Chondrocyte (in vitro differentiated cells): ENCODE results near the gene PXN. TPM values are rescaled to one million over a fixed set of nuclear protein-coding genes. Genes with fewer than 3 reads are reported as not detected.
"Not testable (repeated sequence)": the region's sequence is repeated elsewhere in the genome, so short reads cannot be mapped to it uniquely, and the experiment has no call there.

Experiments used
- DNase-seq: peaks from one replicate; pipeline ENCODE4 v3.0.0; 2021; ENCODE audit warnings: mixed read lengths, low spot score
- H3K27ac Mint-ChIP-seq: one replicate; pipeline ENCODE4 v1.8.0; 2021; ENCODE audit warnings: mild to moderate bottlenecking, moderate library complexity, mixed read lengths; ENCODE audit not compliant: unreplicated experiment
- H3K27me3 Mint-ChIP-seq: 2 replicates; pipeline ENCODE4 v1.8.0; 2021; ENCODE audit warnings: low read depth, mixed read lengths
- H3K36me3 Mint-ChIP-seq: 2 replicates; pipeline ENCODE4 v1.8.0; 2021; ENCODE audit warnings: low read depth, mixed read lengths
- H3K4me1 Mint-ChIP-seq: 2 replicates; pipeline ENCODE4 v1.8.0; 2021; ENCODE audit warnings: low read depth, mild to moderate bottlenecking, mixed read lengths
- H3K4me3 Mint-ChIP-seq: one replicate; pipeline ENCODE4 v1.8.0; 2021; ENCODE audit warnings: mild to moderate bottlenecking, moderate library complexity, mixed read lengths; ENCODE audit not compliant: unreplicated experiment
- H3K9me3 Mint-ChIP-seq: 2 replicates; pipeline ENCODE4 v1.8.0; 2021; ENCODE audit warnings: low read depth, mixed read lengths
- CTCF ChIP-seq: fragments of 200-600 bp; sonication (generic); IDR thresholded peaks from 2 replicates; pipeline ENCODE4 v1.5.0; 2021; ENCODE audit warnings: antibody characterized with exemption, mild to moderate bottlenecking, moderate library complexity
- total RNA-seq: library from RNA; stranded (reverse); gene quantifications from 3 replicates; pipeline ENCODE4 v1.2.1, GENCODE V29; 2021

Gene PXN
- total RNA-seq, 1 donor from 2014 or later: 70.5 TPM

GRCh38 chr12:120238839-120239445 is 26.6 kb downstream of the PXN start:
- H3K27ac Mint-ChIP-seq: peak overlapping the region; percentile 70
- TF ChIP-seq CTCF: no peak
- no peaks in the 10 kb centered on the region for H3K9me3 Mint-ChIP-seq
- H3K4me1 Mint-ChIP-seq: peaks cover 74% of the 10 kb centered on the region
- H3K27me3 Mint-ChIP-seq: no peaks in the 10 kb centered on the region
- H3K36me3 Mint-ChIP-seq: peaks cover 3% of the 10 kb centered on the region
- no peak for DNase-seq
- no peak overlapping the region for H3K4me3 Mint-ChIP-seq

GRCh38 chr12:120238217-120238616 is 27.3 kb downstream of the PXN start:
- H3K4me1 Mint-ChIP-seq: peaks cover 74% of the 10 kb centered on the region
- peaks cover 3% of the 10 kb centered on the region for H3K36me3 Mint-ChIP-seq
- no peak for DNase-seq
- H3K27ac Mint-ChIP-seq: peak overlapping the region; percentile 92
- no peak overlapping the region for H3K4me3 Mint-ChIP-seq
- TF ChIP-seq CTCF: no peak
- H3K27me3 Mint-ChIP-seq: no peaks in the 10 kb centered on the region
- H3K9me3 Mint-ChIP-seq: no peaks in the 10 kb centered on the region

GRCh38 chr12:120237360-120238171 is 28.0 kb downstream of the PXN start:
- Mint-ChIP-seq H3K27me3 (no peaks in the 10 kb centered on the region), H3K4me1 (peaks cover 74% of the 10 kb centered on the region), H3K4me3 (no peak overlapping the region), H3K9me3 (no peaks in the 10 kb centered on the region), H3K27ac (peak overlapping the region; percentile 92), H3K36me3 (peaks cover 3% of the 10 kb centered on the region)
- TF ChIP-seq CTCF: no peak
- no peak for DNase-seq

GRCh38 chr12:120236809-120237208 is 28.7 kb downstream of the PXN start:
- H3K4me3 Mint-ChIP-seq: not testable (repeated sequence)

GRCh38 chr12:120235369-120236323 is 29.9 kb downstream of the PXN start:
- DNase-seq: no peak
- Mint-ChIP-seq H3K36me3 (no peaks in the 10 kb centered on the region), H3K4me1 (peaks cover 80% of the 10 kb centered on the region), H3K4me3 (peak overlapping the region; percentile 25), H3K27me3 (no peaks in the 10 kb centered on the region), H3K27ac (peak overlapping the region; percentile 94), H3K9me3 (no peaks in the 10 kb centered on the region)
- peak; percentile 51 for TF ChIP-seq CTCF

More at GRCh38 chr12:120236809-120237208, 28.7 kb downstream of the PXN start:
- Mint-ChIP-seq H3K4me1 (peaks cover 74% of the 10 kb centered on the region), H3K27ac (peak overlapping the region; percentile 92)
- not testable (repeated sequence) for H3K36me3 Mint-ChIP-seq, H3K9me3 Mint-ChIP-seq, H3K27me3 Mint-ChIP-seq, DNase-seq
